Activated naive CD4-positive, alpha-beta T cell treated with anti-CD3 and anti-CD28 coated beads, Interleukin-2, amount 50 U/mL, for 16 hours (primary cell): ENCODE results near the gene SLC8A1.

ENCODE experiments used
- DNase-seq: peaks from one replicate; pipeline ENCODE4 v3.0.0-alpha.2; 2020

SLC8A1 gene

GRCh38 chr2:40419364-40419762, 32.5 kb downstream of the SLC8A1 start:
- DNase-seq, result no peak

DNA sequence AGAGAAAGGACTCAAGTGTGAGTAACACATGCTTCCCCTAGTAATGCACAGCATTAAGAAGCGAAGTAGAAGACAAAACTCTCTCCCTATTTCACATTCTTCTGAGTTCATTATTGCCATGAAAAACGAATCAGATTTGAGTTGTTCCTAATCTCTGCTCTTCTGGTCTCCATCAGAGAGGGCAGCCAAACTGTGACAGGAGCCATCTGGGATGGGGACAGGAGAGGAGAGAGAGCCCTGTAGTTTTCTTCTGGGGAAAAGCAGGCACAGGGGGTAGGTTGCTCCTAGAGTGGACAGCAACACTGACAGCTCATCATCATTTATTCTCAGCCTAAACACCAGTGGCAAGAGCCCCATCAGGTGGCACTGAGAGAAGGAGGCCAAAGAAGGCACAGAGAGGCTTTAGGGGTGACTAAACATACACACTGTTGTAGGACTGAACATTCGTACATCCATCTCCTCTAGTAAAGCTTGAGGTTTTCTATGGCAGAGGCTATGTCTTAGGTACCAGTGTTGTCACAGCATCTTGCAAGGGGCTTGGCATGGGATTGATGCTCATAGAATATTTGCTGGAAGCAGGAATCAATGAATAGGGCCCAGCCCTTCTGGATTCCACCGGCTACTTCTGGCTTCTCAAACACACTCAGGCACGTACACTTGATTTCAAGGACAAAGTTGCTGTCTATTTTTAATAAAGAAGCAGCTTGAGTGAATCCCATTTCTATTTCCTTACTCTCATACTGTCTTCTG, 33.1 kb downstream of the SLC8A1 start:
- no peak for DNase-seq

- no peak for DNase-seq
Observed at GRCh38 chr2:40416486-40416885, 35.4 kb downstream of the SLC8A1 start.

DNA sequence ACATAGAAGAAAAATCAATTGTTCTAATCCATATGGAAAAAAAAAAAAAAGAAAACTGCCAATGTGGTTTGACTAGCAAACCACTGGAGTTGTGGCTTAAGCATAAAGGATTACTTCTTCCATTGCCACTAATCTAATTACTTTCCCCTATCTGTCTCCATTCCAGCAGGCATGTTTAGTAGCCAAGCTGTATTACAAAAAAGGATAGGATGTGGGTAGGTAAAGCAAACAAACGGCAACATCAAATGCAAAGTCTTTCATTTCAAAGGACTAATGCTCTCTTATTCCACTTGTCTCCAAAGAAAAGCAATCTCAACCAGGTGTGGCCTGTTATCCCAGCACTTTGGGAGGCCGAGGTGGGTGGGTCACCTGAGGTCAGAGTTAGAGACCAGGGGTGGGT, 36.5 kb downstream of the SLC8A1 start:
- no peak for DNase-seq

GRCh38 chr2:40412456-40412855, 39.4 kb downstream of the SLC8A1 start:
- no peak for DNase-seq

DNA sequence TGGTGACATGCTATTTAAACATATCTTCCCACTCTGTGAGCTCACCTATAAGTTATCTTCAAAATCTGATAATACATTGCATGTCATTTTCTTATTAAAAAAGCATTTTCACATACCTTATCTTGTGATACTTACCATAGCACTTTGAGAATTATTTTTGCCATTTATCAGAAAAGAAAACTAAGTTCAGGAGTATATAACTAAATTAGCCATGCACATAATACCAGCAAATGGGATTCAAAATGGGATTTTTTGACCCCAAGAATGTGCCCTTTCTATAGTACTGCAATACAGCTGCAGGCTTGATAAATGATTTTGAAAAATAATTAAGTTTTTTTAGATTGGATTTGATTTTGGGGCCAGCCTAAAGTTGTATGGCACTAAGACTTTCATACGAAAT, 41.2 kb downstream of the SLC8A1 start:
- DNase-seq, result no peak

GRCh38 chr2:40409734-40410133, 42.2 kb downstream of the SLC8A1 start:
- DNase-seq, result no peak

- no peak for DNase-seq
Observed at GRCh38 chr2:40406485-40407289, 45.2 kb downstream of the SLC8A1 start.

DNA sequence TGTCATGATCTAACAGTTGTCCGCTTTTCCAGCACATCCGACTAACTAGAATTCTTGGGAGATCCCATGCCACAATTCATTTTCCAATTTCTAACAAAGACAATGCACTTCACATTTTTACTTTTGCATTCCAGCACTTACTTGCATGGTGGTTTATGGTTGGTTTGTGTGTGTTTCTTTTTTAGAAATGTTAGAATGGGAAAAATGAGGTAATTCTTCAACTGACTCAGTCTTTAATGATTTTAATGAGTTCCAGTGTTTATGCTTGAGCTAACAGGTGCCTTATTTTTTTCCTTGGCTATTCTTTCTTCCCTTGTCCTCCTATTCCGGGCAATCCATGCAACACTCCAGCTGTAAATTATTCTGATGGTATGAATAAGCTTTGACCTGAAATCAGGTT, 46.4 kb downstream of the SLC8A1 start:
- no peak for DNase-seq

DNA sequence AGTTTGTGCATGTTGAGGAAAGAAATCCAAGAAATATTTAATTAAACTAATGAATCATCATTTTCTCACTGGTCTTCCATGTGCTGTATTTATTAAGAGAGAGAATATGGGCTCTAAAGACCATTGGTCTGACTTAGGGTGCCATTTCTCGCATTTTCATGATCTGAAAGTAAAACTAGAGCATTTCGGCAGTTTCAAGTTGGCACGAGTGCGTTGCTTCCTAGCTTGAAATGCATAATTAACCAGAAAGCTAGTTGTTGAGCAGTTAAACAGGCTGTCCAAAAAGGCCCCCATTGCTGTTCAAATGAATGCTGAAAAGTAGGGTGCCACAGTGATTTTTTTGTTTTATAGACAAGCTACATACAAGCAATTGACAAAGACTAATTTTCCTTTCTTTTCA, 47.4 kb downstream of the SLC8A1 start:
- DNase-seq, result no peak

GRCh38 chr2:40403233-40403836, 48.6 kb downstream of the SLC8A1 start:
- DNase-seq, result no peak

- DNase-seq, result no peak
Observed at GRCh38 chr2:40401896-40402295, 50.0 kb downstream of the SLC8A1 start.

DNA sequence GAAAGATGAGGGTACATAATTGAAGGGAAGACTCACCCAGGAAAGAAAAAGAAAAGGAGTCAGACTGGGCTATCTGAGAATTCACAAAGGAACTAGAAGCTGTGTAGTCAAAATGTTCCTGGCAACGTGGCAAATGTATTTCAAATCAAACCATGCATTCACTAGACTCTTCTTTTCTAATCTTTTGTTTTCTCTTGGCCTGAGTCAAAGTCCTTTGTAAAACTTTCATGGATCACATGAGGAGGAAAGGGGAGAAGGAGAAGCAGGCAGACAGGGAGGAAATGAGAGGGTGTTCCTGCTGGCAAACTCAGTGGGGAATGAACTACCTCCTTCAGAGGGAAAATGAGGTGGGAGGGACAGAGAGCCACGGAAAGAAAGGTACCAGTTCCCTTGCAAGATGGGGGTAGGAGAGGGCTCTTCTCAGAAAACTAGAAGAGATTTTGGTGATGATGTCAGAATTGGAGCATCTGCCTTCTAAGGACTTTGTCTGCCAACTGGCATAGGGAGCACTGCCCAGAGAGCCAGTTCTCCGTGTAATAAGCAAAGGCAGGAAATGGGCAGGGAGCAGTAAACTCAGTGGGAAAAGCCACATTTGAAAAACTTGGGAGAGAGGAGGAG, 51.4 kb downstream of the SLC8A1 start:
- no peak for DNase-seq

GRCh38 chr2:40397765-40398164, 54.1 kb downstream of the SLC8A1 start:
- DNase-seq, result no peak

DNA sequence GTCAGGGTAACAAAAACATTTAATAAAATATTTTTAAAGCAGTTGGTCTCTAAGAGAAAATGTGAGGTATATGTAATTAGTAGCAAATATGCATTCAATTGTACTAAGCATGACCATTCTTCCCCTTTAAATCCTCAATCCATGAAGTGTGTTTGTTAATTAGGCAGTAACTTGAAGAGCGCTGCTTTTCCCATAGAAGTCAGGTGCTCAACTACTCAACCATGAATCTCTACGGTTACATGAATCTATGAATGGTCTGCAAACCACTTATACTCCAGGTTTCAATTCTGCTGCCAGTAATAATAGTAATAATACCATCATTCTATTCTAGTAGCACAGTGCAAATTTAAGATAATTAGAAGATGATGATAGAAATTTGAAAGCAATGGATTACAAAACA, 55.8 kb downstream of the SLC8A1 start:
- DNase-seq, result no peak

GRCh38 chr2:40395169-40396073, 56.5 kb downstream of the SLC8A1 start:
- no peak for DNase-seq

- DNase-seq, result no peak
Observed at GRCh38 chr2:40394597-40394996, 57.3 kb downstream of the SLC8A1 start.

- no peak for DNase-seq
Observed at GRCh38 chr2:40394031-40394430, 57.9 kb downstream of the SLC8A1 start.

DNA sequence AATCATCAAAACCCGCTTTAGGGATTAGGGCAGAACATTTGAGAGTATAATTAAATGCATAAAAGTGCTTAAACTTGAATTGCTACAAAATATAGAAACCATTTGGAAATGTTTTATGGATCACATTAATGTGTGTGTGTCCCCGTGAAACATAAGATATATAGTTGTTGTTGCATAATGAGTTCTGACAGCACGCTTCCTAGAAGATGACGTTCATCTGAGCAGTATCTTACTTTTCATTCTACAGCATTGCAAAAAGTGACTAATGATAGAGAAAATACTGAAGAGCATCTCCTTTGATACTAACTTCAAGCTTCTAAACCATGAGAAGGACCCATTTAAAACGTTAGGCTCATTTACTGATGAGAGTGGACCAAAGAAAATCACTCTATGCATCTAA, 63.7 kb downstream of the SLC8A1 start:
- DNase-seq, result no peak

DNA sequence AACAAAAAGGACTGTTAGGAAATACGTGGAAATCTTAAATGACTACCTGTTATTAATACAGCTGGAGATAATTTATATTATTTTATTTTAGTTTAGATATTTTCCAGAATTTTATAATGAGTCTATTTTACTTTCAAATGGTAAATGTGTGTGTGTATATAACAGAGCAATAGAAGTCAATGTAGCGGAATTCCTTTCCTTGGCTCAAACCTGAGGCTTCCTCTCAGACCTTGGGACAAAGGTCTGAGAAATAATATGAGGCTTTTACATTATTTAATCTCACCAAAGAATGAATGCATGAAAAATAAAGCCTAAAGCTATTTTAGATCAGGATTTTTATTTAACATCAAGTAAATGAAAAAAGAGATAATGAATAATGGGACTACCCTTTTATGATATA, 65.7 kb downstream of the SLC8A1 start:
- DNase-seq, result no peak

GRCh38 chr2:40384714-40385113, 67.2 kb downstream of the SLC8A1 start:
- DNase-seq, result no peak

DNA sequence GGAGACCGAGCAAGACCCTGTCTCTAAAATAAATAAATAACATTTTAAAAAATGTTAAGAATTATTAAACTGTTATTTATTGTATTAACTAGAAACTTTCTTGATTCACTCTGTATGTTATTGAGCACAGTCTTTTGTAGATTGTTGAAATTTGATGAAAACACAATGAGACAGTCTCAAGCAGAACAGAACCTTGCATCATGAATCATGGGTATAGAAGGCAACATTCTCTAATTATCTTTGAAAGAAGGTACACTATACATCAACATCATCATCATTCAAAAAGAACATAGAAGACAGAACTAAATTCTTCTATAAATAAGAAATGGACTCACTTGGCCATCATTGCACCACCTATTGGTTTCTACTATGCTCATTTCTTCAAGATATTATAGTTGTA, 67.7 kb downstream of the SLC8A1 start:
- no peak for DNase-seq

- no peak for DNase-seq
Observed at GRCh38 chr2:40380721-40381120, 71.2 kb downstream of the SLC8A1 start.
